ENCODE data around the gene LELP1. TPM values are rescaled to one million over a fixed set of nuclear protein-coding genes. Genes with fewer than 3 reads are reported as not detected.
"Not testable (repeated sequence)": the region's sequence is repeated elsewhere in the genome, so short reads cannot be mapped to it uniquely, and the experiment has no call there.

The LELP1 gene
- total and polyA plus RNA-seq, 2 donors (not counting 3 experiments of a cell fraction or from before 2014, with no cell fraction given), result not detected

DNA sequence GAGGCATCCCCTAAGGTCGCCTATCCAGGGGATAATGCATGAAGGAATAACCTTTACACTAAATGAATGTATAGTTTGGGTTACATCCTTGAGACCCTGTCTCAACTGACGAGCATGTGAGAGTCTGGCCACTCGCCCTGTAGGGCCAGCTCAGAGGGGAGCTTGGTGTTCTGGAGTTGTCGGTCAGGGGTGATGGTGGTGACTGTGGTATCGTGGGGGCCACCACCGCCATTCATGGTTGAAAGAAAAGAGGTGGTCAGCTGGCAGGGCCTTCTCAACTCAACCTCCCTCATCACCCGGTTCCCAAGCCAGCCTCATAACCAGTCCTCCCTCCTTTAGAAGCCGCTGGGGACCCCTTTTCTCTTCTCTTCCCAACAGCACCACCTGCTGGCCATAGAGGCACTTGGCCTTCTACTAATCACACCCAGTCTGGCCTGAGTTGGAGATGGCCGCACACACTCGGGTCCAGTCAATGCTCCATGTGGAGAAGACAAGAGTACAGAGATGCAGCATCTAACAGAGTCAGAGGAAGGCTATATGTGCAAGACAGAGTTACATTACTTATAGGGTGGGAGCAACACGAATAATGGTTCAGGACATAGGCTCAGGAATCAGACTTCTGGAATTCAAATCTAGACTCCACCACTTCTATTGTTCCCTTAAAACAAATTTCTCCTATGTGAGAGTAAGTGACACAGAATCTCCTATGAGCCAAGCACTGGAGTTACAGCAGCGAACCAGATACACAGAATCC is 26.0 kb downstream of the LELP1 start:
- CTCF ChIA-PET, result interaction anchor here (0.9 to 4.3 kb wide), 7 partner anchors 9 to 577 kb away, joined by 3 to 26 read pairs (median 4); partner anchors contain the start of gene PRR9
- H3K4me1 ChIP-seq (ENCODE audit: control insufficient read depth, extremely low read depth, insufficient read depth, low read length); H3K79me2 ChIP-seq (ENCODE audit: control insufficient read depth, insufficient read depth, low read length); dilution Hi-C loops (cut with MboI; ENCODE audit: extremely low pct_ligation_motif_present, low sequenced_read_pairs); POLR2A ChIA-PET; H3K9me1 ChIP-seq (replicated peaks; ENCODE audit: control insufficient read depth, extremely low read depth, insufficient read depth, low read length); BruUV-seq (replicated peaks); H3K4me2 ChIP-seq (ENCODE audit: insufficient read depth, low read length); intact Hi-C loops (cut with micrococcal nuclease); H3K27ac ChIP-seq (ENCODE audit: insufficient read depth, low read depth, low read length); H4K20me1 ChIP-seq (replicated peaks; ENCODE audit: control insufficient read depth, extremely low read depth, insufficient read depth, low read length); DNase-seq (ENCODE audit: low read depth, low spot score); H3K9me3 ChIP-seq (replicated peaks; ENCODE audit: control insufficient read depth, insufficient read depth, low read length); H3K36me3 ChIP-seq (ENCODE audit: control insufficient read depth in 2 of 2, extremely low read depth in 1 of 2, insufficient read depth in 2 of 2, low read length in 2 of 2); H3K27me3 ChIP-seq (ENCODE audit: control insufficient read depth in 2 of 2, insufficient read depth in 2 of 2, low read length in 2 of 2); H3K9ac ChIP-seq (replicated peaks; ENCODE audit: extremely low read depth, insufficient read depth, low read length); H3K4me3 ChIP-seq (replicated peaks in 1 of 3; ENCODE audit: insufficient read depth in 1 of 3, low read depth in 1 of 3, low read length in 3 of 3); H2AFZ ChIP-seq (ENCODE audit: low read depth, low read length): not testable (repeated sequence)
- peak; percentile 97 for FAIRE-seq
- TF ChIP-seq, protein P1, sequence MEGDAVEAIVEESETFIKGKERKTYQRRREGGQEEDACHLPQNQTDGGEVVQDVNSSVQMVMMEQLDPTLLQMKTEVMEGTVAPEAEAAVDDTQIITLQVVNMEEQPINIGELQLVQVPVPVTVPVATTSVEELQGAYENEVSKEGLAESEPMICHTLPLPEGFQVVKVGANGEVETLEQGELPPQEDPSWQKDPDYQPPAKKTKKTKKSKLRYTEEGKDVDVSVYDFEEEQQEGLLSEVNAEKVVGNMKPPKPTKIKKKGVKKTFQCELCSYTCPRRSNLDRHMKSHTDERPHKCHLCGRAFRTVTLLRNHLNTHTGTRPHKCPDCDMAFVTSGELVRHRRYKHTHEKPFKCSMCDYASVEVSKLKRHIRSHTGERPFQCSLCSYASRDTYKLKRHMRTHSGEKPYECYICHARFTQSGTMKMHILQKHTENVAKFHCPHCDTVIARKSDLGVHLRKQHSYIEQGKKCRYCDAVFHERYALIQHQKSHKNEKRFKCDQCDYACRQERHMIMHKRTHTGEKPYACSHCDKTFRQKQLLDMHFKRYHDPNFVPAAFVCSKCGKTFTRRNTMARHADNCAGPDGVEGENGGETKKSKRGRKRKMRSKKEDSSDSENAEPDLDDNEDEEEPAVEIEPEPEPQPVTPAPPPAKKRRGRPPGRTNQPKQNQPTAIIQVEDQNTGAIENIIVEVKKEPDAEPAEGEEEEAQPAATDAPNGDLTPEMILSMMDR (IDR thresholded peaks at IDR 0.05; ENCODE audit: extremely low read depth in 1 of 2, insufficient read depth in 1 of 2, low read depth in 1 of 2, low read length in 2 of 2), result peak; percentile 44 to 58

DNA sequence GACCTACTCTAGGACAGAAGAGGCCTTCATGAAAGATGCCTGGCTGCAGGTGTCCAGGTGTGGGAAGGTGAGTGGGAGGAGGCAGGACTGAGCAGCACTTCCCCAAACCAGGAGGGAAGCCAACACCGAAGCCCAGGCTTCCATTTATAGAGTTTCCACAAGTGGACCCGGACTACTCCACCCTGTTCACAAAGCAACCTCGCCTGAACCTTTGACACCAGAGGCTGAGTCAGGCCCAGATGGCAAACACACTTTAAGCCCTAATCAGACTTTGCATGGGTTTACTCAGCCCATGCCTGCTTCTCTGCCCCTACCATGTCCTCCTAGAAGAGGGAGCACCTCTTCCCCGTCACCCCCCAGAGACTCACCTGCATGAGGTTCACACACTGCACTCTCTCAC is 28.1 kb downstream of the LELP1 start:
- no peak for FAIRE-seq
- Histone ChIP-seq H3K9me3 (replicated peaks; ENCODE audit: control insufficient read depth, insufficient read depth, low read length) (no peaks in the 10 kb centered on the region), H3K36me3 (ENCODE audit: control insufficient read depth in 2 of 2, extremely low read depth in 1 of 2, insufficient read depth in 2 of 2, low read length in 2 of 2) (no peaks in the 10 kb centered on the region), H3K9me1 (replicated peaks; ENCODE audit: control insufficient read depth, extremely low read depth, insufficient read depth, low read length) (no peaks in the 10 kb centered on the region), H3K4me2 (ENCODE audit: insufficient read depth, low read length) (no peak overlapping the region), H2AFZ (ENCODE audit: low read depth, low read length) (no peak overlapping the region), H3K79me2 (ENCODE audit: control insufficient read depth, insufficient read depth, low read length) (no peaks in the 10 kb centered on the region), H3K4me3 (replicated peaks in 1 of 3; ENCODE audit: insufficient read depth in 1 of 3, low read depth in 1 of 3, low read length in 3 of 3) (no peak overlapping the region), H3K27ac (ENCODE audit: insufficient read depth, low read depth, low read length) (no peak overlapping the region), H3K9ac (replicated peaks; ENCODE audit: extremely low read depth, insufficient read depth, low read length) (no peak overlapping the region), H3K4me1 (ENCODE audit: control insufficient read depth, extremely low read depth, insufficient read depth, low read length) (no peaks in the 10 kb centered on the region), H4K20me1 (replicated peaks; ENCODE audit: control insufficient read depth, extremely low read depth, insufficient read depth, low read length) (no peaks in the 10 kb centered on the region), H3K27me3 (ENCODE audit: control insufficient read depth in 2 of 2, insufficient read depth in 2 of 2, low read length in 2 of 2) (no peaks in the 10 kb centered on the region)
- BruUV-seq (replicated peaks), result no TSS peak
- intact Hi-C loops (cut with micrococcal nuclease), result no loop called here
- dilution Hi-C loops (cut with MboI; ENCODE audit: extremely low pct_ligation_motif_present, low sequenced_read_pairs), result no loop called here
- POLR2A ChIA-PET, result no interaction called here
- TF ChIP-seq GATA2 (IDR thresholded peaks at IDR 0.05; ENCODE audit: insufficient read depth, insufficient read length, low read depth, low read length) (no peak), MYC (IDR thresholded peaks at IDR 0.05; ENCODE audit: low read depth, low read length) (no peak), FOS (IDR thresholded peaks at IDR 0.05; ENCODE audit: borderline replicate concordance, insufficient read depth, low read length) (no peak), POLR2A (IDR thresholded peaks at IDR 0.05; ENCODE audit: low read depth, low read length) (no peak), EZH2 (IDR thresholded peaks at IDR 0.05; ENCODE audit: borderline replicate concordance, low read depth, low read length, severe bottlenecking) (no peak), POLR2AphosphoS5 (IDR thresholded peaks at IDR 0.05; ENCODE audit: insufficient read depth, low read depth, low read length) (no peak), JUN (IDR thresholded peaks at IDR 0.05; ENCODE audit: borderline replicate concordance, insufficient read depth, insufficient read length, low read depth) (no peak)
- TF ChIP-seq, protein P1 (IDR thresholded peaks at IDR 0.05; ENCODE audit: extremely low read depth in 1 of 2, insufficient read depth in 1 of 2, low read depth in 1 of 2, low read length in 2 of 2), result no peak
- TF ChIP-seq, protein P2, sequence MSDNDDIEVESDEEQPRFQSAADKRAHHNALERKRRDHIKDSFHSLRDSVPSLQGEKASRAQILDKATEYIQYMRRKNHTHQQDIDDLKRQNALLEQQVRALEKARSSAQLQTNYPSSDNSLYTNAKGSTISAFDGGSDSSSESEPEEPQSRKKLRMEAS (IDR thresholded peaks at IDR 0.05; ENCODE audit: insufficient read depth, insufficient read length), result no peak
- DNase-seq (ENCODE audit: low read depth, low spot score), result no peak
- CTCF ChIA-PET, result interaction anchor here (1.4 to 1.8 kb wide), 2 partner anchors 359 to 578 kb away, joined by 3 to 6 read pairs; no protein-coding TSS in a partner anchor

Data from endothelial cell of umbilical vein (primary cell).